Esophagus muscularis mucosa (tissue), 4 donors: Measurements from ENCODE around the gene INPP5F. TPM values are rescaled to one million over a fixed set of nuclear protein-coding genes. Genes with fewer than 3 reads are reported as not detected.
"Not testable (repeated sequence)": the region's sequence is repeated elsewhere in the genome, so short reads cannot be mapped to it uniquely, and the experiment has no call there.

Source experiments
- DNase-seq: peaks from one replicate; pipeline ENCODE4 v3.0.0-alpha.2; 2017; ENCODE audit errors: extremely low spot score
- H3K27ac ChIP-seq, 4 donors: fragments of 200-600 bp; sonication (generic); replicated peaks in 1 of 4; 1 replicate in 3 of 4; 2 replicates in 1 of 4; pipeline ENCODE4 v1.5.1; 2016 to 2019; ENCODE audit warnings: mild to moderate bottlenecking in 1 of 4
- H3K27me3 ChIP-seq, 4 donors: fragments of 200-600 bp; sonication (generic); one replicate each; pipeline versions ENCODE4 v1.5.1 to v1.6.0; 2016 to 2019
- H3K36me3 ChIP-seq, 4 donors: fragments of 200-600 bp; sonication (generic); one replicate each; pipeline ENCODE4 v1.5.1; 2016 to 2019
- H3K4me1 ChIP-seq, 4 donors: fragments of 200-600 bp; sonication (generic); one replicate each; pipeline ENCODE4 v1.5.1; 2016 to 2019
- H3K4me3 ChIP-seq, 4 donors: fragments of 200-600 bp; sonication (generic); 1 replicate in 2 of 4; 2 replicates in 2 of 4; pipeline ENCODE4 v1.5.1; 2016 to 2019; ENCODE audit warnings: mild to moderate bottlenecking in 4 of 4, moderate library complexity in 1 of 4
- H3K9me3 ChIP-seq, 4 donors: fragments of 200-600 bp; sonication (generic); 1 replicate in 3 of 4; 2 replicates in 1 of 4; pipeline ENCODE4 v1.5.1; 2016 to 2019
- EP300 ChIP-seq: sonication (generic); formaldehyde crosslinking; IDR thresholded peaks from one replicate; pipeline ENCODE4 v1.6.1; 2017; ENCODE audit warnings: antibody characterized with exemption
- POLR2A ChIP-seq: fragments of 450-650 bp; IDR thresholded peaks from one replicate; pipeline ENCODE4 v1.6.1; 2017; ENCODE audit warnings: antibody characterized with exemption, moderate library complexity, mild to moderate bottlenecking, low read depth
- POLR2AphosphoS5 ChIP-seq, 2 donors: sonication (generic); formaldehyde crosslinking; IDR thresholded peaks; one replicate each; pipeline ENCODE4 v1.6.1; 2017; ENCODE audit warnings: antibody characterized with exemption in 2 of 2
- WGBS: methylation state at CpG from one replicate; pipeline ENCODE4 v1.1.5; 2018; 5-methylcytosine and 5-hydroxymethylcytosine counted together
- intact Hi-C: fragments of 100-400 bp; cut with DNase I; formaldehyde crosslinking; loops from one replicate; pipeline ENCODE4 v1.15.1; 2023
- total RNA-seq, 4 donors: library from RNA; depleted of rRNA; stranded (reverse); fragments of >200 nt; gene quantifications; one replicate each; pipeline versions ENCODE4 v1.1.0 to v1.2.1, GENCODE V29; 2016
- TF ChIP-seq, protein P1 (sequence below), 3 experiments: fragments of 200-600 bp in 2 of 3; fragments of 450-650 bp in 1 of 3; sonication (generic) in 2 of 3; IDR thresholded peaks; one replicate each; pipeline ENCODE4 v1.5.1; 2017 to 2019; ENCODE audit warnings: antibody characterized with exemption in 3 of 3, mild to moderate bottlenecking in 2 of 3, moderate library complexity in 1 of 3

INPP5F gene
- total RNA-seq, 4 donors from 2014 or later, result 15.1 to 24.0 (median 19.0) TPM

DNA sequence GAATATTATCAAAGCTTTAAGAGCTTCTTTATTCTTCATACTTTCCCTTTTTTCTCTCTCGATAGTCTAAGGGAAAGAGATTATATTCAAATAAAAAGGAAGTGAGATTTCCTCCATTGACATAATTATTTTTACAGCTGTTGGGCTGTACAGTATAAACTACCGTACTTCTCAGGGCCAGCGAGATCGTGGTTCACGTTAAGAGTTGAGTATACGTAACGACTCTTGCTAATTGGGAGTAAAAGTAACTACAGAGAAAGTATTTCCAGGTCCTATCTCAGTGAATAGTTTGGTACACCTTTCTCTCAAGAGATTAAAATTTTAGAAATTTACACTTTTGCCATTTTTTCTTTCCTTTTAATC, 57.8 kb downstream of the INPP5F start:
- no peak for DNase-seq
- TF ChIP-seq POLR2A, result no peak
- no peak for TF ChIP-seq EP300
- TF ChIP-seq, protein P1, sequence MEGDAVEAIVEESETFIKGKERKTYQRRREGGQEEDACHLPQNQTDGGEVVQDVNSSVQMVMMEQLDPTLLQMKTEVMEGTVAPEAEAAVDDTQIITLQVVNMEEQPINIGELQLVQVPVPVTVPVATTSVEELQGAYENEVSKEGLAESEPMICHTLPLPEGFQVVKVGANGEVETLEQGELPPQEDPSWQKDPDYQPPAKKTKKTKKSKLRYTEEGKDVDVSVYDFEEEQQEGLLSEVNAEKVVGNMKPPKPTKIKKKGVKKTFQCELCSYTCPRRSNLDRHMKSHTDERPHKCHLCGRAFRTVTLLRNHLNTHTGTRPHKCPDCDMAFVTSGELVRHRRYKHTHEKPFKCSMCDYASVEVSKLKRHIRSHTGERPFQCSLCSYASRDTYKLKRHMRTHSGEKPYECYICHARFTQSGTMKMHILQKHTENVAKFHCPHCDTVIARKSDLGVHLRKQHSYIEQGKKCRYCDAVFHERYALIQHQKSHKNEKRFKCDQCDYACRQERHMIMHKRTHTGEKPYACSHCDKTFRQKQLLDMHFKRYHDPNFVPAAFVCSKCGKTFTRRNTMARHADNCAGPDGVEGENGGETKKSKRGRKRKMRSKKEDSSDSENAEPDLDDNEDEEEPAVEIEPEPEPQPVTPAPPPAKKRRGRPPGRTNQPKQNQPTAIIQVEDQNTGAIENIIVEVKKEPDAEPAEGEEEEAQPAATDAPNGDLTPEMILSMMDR (IDR thresholded peaks at IDR 0.05), result no peak
- TF ChIP-seq POLR2AphosphoS5 (IDR thresholded peaks at IDR 0.05), result no peak
- Histone ChIP-seq H3K4me3 (no peak overlapping the region), H3K36me3 (no peaks in the 10 kb centered on the region), H3K9me3 (no peaks in the 10 kb centered on the region), H3K4me1 (peaks cover 8 to 37% (median 31%) of the 10 kb centered on the region in 4 donors), H3K27me3 (no peaks in the 10 kb centered on the region), H3K27ac (no peak overlapping the region)
- intact Hi-C loops, result no loop called here
- WGBS, result 69% methylated on average over 7 of the region's 7 CpGs

DNA sequence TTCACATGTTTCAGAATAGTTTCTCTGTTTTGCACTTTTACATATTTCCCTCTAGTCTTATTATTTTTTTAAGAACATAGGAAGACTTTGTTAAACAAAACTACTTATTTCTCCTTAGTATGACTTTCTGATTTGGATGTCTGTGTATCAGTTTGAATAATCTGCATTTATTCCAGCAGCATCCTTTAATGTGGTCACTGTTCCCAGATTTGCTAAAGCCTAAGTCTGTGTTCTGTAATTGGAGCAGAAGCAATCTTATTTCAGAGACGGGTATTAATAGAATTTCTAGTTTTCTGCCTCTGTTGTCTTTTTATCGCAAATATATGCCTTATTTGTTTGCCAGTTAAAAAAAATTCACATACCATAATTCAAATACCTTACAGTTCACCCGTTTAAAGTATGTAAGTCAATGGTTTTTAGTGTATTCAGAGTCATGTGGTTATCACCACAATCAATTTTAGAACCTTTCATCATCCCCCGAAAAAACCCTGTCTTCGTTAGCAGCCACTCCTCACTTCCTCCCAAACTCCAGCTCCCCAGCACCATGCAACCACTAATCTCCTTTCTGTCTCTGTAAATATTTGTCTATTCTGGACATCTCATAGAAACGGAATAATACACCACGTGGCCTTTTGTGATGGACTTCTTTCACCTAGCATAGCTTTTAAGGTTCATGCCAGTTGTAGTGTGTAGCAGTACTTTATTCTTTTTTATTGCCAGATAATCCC, 58.7 kb downstream of the INPP5F start:
- DNase-seq, result no peak
- 46% methylated on average over 7 of the region's 7 CpGs for WGBS
- Histone ChIP-seq H3K27me3 (no peaks in the 10 kb centered on the region), H3K36me3 (no peaks in the 10 kb centered on the region), H3K9me3 (no peaks in the 10 kb centered on the region), H3K27ac (no peak overlapping the region), H3K4me3 (no peak overlapping the region), H3K4me1 (peaks cover 8 to 37% (median 31%) of the 10 kb centered on the region in 4 donors)
- intact Hi-C loops, result no loop called here
- TF ChIP-seq, protein P1 (IDR thresholded peaks at IDR 0.05), result no peak
- no peak for TF ChIP-seq POLR2A

GRCh38 chr10:119786117-119786769, 60.4 kb downstream of the INPP5F start:
- H3K9me3 ChIP-seq, result no peaks in the 10 kb centered on the region
- no peaks in the 10 kb centered on the region for H3K27me3 ChIP-seq
- intact Hi-C loops, result no loop called here
- 53% methylated on average over 5 of the region's 5 CpGs for WGBS
- DNase-seq, result no peak
- H3K4me3 ChIP-seq, result no peak overlapping the region
- TF ChIP-seq EP300, result no peak
- TF ChIP-seq POLR2AphosphoS5 (IDR thresholded peaks at IDR 0.05), result no peak
- TF ChIP-seq POLR2A, result no peak
- TF ChIP-seq, protein P1 (IDR thresholded peaks at IDR 0.05), result no peak
- H3K4me1 ChIP-seq, result peaks cover 8 to 37% (median 31%) of the 10 kb centered on the region in 4 donors
- H3K36me3 ChIP-seq, result peaks cover 0 to 1% (median 0%) of the 10 kb centered on the region in 4 donors
- H3K27ac ChIP-seq, result peak overlapping the region in 1 of 4 donors; percentile 28

DNA sequence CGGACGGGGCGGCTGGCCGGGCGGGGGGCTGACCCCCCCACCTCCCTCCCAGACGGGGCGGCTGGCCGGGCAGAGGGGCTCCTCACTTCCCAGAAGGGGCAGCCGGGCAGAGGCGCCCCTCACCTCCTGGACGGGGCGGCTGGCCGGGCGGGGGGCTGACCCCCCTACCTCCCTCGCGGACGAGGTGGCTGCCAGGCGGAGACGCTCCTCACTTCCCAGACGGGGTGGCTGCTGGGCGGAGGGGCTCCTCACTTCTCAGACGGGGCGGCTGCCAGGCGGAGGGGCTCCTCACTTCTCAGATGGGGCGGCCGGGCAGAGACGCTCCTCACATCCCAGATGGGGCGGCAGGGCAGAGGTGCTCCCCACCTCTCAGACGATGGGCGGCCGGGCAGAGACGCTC, 69.3 kb downstream of the INPP5F start:
- H3K4me1 ChIP-seq, H3K4me3 ChIP-seq, H3K27ac ChIP-seq, H3K9me3 ChIP-seq, intact Hi-C loops, H3K27me3 ChIP-seq, DNase-seq: not testable (repeated sequence)
- WGBS, result no CpG with 5 or more reads among the region's 32 CpGs
- H3K36me3 ChIP-seq, result peaks cover 5 to 27% (median 13%) of the 10 kb centered on the region in 4 donors

DNA sequence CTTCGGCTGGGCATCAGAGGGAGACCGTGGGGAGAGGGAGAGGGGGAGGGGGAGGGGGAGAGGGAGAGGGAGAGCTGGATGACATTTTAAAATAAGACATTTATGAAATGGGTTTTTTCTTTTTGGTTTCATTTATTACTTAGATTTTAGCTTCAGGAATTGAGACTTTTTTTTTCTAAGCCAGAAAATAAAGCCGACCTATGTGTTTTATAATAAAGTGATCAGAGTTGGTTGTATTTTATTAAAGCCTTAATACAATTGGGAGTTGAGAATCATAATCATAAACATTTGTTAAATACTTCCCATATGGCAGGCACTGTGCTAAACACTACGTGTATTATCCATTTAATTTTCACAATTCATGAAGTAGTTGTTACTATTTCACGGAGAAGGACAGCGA, 70.2 kb downstream of the INPP5F start:
- no peak for TF ChIP-seq POLR2AphosphoS5 (IDR thresholded peaks at IDR 0.05)
- TF ChIP-seq, protein P1 (IDR thresholded peaks at IDR 0.05), result no peak
- TF ChIP-seq EP300, result no peak
- no peak for TF ChIP-seq POLR2A
- no peak overlapping the region for H3K27ac ChIP-seq
- no peaks in the 10 kb centered on the region for H3K4me1 ChIP-seq
- intact Hi-C loops, result no loop called here
- no peak overlapping the region for H3K4me3 ChIP-seq
- no peaks in the 10 kb centered on the region for H3K9me3 ChIP-seq
- peaks cover 5 to 27% (median 13%) of the 10 kb centered on the region in 4 donors for H3K36me3 ChIP-seq
- no peak for DNase-seq
- H3K27me3 ChIP-seq, result no peaks in the 10 kb centered on the region
- WGBS, result 96% methylated on average over 6 of the region's 6 CpGs
